DOHH2 (cell line): ENCODE data around the gene NEGR1.

Experiments used
- EZH2phosphoT487 ChIP-seq: fragments of 200-600 bp; sonication (generic); IDR thresholded peaks from 2 replicates; pipeline ENCODE4 v1.6.1; 2017; ENCODE audit warnings: borderline replicate concordance, mild to moderate bottlenecking, antibody characterized with exemption, low read length, moderate library complexity, mixed read lengths
- TF ChIP-seq, protein P1 (sequence below): fragments of 200-600 bp; sonication (generic); IDR thresholded peaks from one replicate; pipeline ENCODE4 v1.5.1; 2014; ENCODE audit warnings: antibody characterized with exemption, mild to moderate bottlenecking, low read depth, low read length; ENCODE audit not compliant: poor library complexity, severe bottlenecking

DNA sequence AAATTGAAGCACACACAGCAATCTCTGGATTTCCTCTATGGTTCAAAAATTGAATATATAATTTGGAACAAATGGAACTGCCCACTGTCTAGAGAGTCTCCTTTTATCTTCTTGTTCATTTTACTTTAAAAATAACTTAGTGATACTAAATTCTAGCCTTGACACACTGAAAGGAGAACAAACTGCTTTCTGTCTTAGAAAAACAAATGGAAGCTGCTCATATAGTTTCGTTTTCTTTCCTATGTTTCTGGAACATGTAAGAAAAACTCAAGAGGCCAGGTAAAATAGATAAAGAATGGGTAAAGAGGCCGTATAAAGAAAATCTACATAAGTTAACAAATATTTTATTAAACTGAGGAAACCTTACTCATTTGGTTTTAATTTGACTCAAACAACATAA, 332.7 kb downstream of the NEGR1 start:
- TF ChIP-seq, protein P1, sequence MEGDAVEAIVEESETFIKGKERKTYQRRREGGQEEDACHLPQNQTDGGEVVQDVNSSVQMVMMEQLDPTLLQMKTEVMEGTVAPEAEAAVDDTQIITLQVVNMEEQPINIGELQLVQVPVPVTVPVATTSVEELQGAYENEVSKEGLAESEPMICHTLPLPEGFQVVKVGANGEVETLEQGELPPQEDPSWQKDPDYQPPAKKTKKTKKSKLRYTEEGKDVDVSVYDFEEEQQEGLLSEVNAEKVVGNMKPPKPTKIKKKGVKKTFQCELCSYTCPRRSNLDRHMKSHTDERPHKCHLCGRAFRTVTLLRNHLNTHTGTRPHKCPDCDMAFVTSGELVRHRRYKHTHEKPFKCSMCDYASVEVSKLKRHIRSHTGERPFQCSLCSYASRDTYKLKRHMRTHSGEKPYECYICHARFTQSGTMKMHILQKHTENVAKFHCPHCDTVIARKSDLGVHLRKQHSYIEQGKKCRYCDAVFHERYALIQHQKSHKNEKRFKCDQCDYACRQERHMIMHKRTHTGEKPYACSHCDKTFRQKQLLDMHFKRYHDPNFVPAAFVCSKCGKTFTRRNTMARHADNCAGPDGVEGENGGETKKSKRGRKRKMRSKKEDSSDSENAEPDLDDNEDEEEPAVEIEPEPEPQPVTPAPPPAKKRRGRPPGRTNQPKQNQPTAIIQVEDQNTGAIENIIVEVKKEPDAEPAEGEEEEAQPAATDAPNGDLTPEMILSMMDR = no peak
- no peak for TF ChIP-seq EZH2phosphoT487
